A549 (cell line): ENCODE measurements around the gene MRPL18.

ENCODE experiments used
- CHD2 ChIP-seq: fragments of 150-350 bp; IDR thresholded peaks from 2 replicates; pipeline ENCODE4 v1.6.1; 2014; ENCODE audit warnings: low read length; ENCODE audit not compliant: partially characterized antibody
- EP300 ChIP-seq, 2 experiments: fragments of >200 bp; sonication (Bioruptor Twin); formaldehyde crosslinking; IDR thresholded peaks; 2 replicates in 1 of 2; 3 replicates in 1 of 2; pipeline ENCODE4 v1.6.1; 2016 to 2017
- RAD21 ChIP-seq, 2 experiments: fragments of >200 bp in 1 of 2; sonication (Bioruptor Twin) in 1 of 2; formaldehyde crosslinking in 1 of 2; IDR thresholded peaks in 1 of 2; conservative IDR thresholded peaks in 1 of 2; 2 replicates in 1 of 2; 3 replicates in 1 of 2; pipeline ENCODE4 v1.6.1; 2012 to 2018; ENCODE audit warnings: inconsistent platforms in 1 of 2
- SMC3 ChIP-seq: fragments of >200 bp; sonication (Bioruptor Twin); formaldehyde crosslinking; IDR thresholded peaks from 3 replicates; pipeline ENCODE4 v1.6.1; 2018; ENCODE audit warnings: inconsistent platforms
- TF ChIP-seq, protein P1 (sequence below): fragments of >200 bp; sonication (Bioruptor Twin); formaldehyde crosslinking; IDR thresholded peaks from 3 replicates; pipeline ENCODE4 v1.5.1; 2016

GRCh38 chr6:159828074-159828473 lies 37.8 kb downstream of the MRPL18 start:
- TF ChIP-seq RAD21 (conservative IDR thresholded peaks at IDR 0.05 in 1 of 2, IDR thresholded peaks at IDR 0.05 in 1 of 2) (no peak), CHD2 (no peak), SMC3 (no peak), EP300 (IDR thresholded peaks at IDR 0.05) (no peak)
- TF ChIP-seq, protein P1, sequence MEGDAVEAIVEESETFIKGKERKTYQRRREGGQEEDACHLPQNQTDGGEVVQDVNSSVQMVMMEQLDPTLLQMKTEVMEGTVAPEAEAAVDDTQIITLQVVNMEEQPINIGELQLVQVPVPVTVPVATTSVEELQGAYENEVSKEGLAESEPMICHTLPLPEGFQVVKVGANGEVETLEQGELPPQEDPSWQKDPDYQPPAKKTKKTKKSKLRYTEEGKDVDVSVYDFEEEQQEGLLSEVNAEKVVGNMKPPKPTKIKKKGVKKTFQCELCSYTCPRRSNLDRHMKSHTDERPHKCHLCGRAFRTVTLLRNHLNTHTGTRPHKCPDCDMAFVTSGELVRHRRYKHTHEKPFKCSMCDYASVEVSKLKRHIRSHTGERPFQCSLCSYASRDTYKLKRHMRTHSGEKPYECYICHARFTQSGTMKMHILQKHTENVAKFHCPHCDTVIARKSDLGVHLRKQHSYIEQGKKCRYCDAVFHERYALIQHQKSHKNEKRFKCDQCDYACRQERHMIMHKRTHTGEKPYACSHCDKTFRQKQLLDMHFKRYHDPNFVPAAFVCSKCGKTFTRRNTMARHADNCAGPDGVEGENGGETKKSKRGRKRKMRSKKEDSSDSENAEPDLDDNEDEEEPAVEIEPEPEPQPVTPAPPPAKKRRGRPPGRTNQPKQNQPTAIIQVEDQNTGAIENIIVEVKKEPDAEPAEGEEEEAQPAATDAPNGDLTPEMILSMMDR: no peak
